Esophagus squamous epithelium (tissue), 4 donors: ENCODE results near the gene SPSB1.

Experiments
- CTCF ChIP-seq, 6 experiments: fragments of 450-650 bp in 4 of 6; fragments of 200-600 bp in 2 of 6; sonication (generic) in 2 of 6; IDR thresholded peaks; one replicate each; pipeline ENCODE4 v1.5.1; 2016 to 2019; ENCODE audit warnings: antibody characterized with exemption in 6 of 6, mild to moderate bottlenecking in 4 of 6, moderate library complexity in 4 of 6
- POLR2A ChIP-seq, 4 donors: fragments of 450-650 bp; IDR thresholded peaks; one replicate each; pipeline ENCODE4 v1.6.1; 2017; ENCODE audit warnings: antibody characterized with exemption in 4 of 4, mild to moderate bottlenecking in 4 of 4, moderate library complexity in 3 of 4

DNA sequence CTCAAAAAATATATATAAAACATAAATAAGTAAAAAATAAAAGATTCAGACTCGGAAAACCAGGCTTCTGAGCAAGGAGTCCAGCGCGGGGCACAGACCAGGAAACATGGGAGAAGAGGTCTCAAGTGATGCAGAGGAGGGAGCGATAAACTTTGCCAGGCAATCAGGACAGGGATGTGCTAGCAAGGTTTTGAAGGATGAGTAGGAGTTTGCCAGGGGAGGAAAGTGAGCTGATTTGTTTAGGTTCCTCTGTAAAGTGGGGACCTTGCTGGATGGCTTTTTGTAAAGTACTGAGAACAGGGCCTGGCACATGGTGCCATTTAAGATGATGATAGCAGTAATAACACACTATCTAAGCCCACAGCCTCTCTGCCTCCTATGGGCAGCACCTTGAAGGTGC lies 86.1 kb downstream of the SPSB1 start:
- TF ChIP-seq CTCF (IDR thresholded peaks at IDR 0.05) (no peak), POLR2A (IDR thresholded peaks at IDR 0.05) (no peak)
